HEK293T (cell line): ENCODE measurements around the gene APOA5.
"Not testable (repeated sequence)": the region's sequence is repeated elsewhere in the genome, so short reads cannot be mapped to it uniquely, and the experiment has no call there.

Source experiments
- CTCF ChIA-PET: fragments of 350-600 bp; formaldehyde crosslinking; extraction: SDS; loops from one replicate; lab custom pipeline; 2021; ENCODE audit warnings: antibody characterized with exemption, inconsistent platforms; lab: Yijun Ruan, JAX
- POLR2A ChIA-PET: fragments of 350-600 bp; formaldehyde crosslinking; extraction: SDS; loops from one replicate; lab custom pipeline; 2020; ENCODE audit warnings: antibody characterized with exemption, inconsistent platforms; lab: Yijun Ruan, JAX
- DNase-seq: peaks from one replicate; pipeline ENCODE4 v3.0.0; 2012; ENCODE audit warnings: mixed read lengths; ENCODE audit errors: extremely low spot score
- ARNT ChIP-seq: fragments of 450-650 bp; IDR thresholded peaks from 2 replicates; pipeline ENCODE4 v1.6.1; 2017; ENCODE audit warnings: mild to moderate bottlenecking
- BHLHE40 ChIP-seq: fragments of 450-650 bp; IDR thresholded peaks from 2 replicates; pipeline ENCODE4 v1.6.1; 2016; ENCODE audit warnings: mild to moderate bottlenecking, moderate library complexity, borderline replicate concordance
- CTBP1 ChIP-seq: fragments of 450-650 bp; IDR thresholded peaks from 2 replicates; pipeline ENCODE4 v1.6.1; 2016; ENCODE audit warnings: borderline replicate concordance
- ELF4 ChIP-seq: fragments of 450-650 bp; IDR thresholded peaks from 2 replicates; pipeline ENCODE4 v1.6.1; 2017; ENCODE audit warnings: antibody characterized with exemption
- FOXA1 ChIP-seq: fragments of 450-650 bp; IDR thresholded peaks from 2 replicates; pipeline ENCODE4 v1.6.1; 2016; ENCODE audit warnings: mild to moderate bottlenecking
- FOXK2 ChIP-seq: fragments of 450-650 bp; IDR thresholded peaks from 2 replicates; pipeline ENCODE4 v1.6.1; 2016; ENCODE audit warnings: mild to moderate bottlenecking
- FOXM1 ChIP-seq: fragments of 450-650 bp; IDR thresholded peaks from 2 replicates; pipeline ENCODE4 v1.6.1; 2017; ENCODE audit warnings: mild to moderate bottlenecking, borderline replicate concordance
- HDGF ChIP-seq: fragments of 450-650 bp; IDR thresholded peaks from 2 replicates; pipeline ENCODE4 v1.6.1; 2017; ENCODE audit warnings: antibody characterized with exemption, borderline replicate concordance
- L3MBTL2 ChIP-seq: fragments of 450-650 bp; conservative IDR thresholded peaks from 2 replicates; pipeline ENCODE4 v1.6.1; 2016; ENCODE audit warnings: mild to moderate bottlenecking
- LEF1 ChIP-seq: fragments of 450-650 bp; IDR thresholded peaks from 2 replicates; pipeline ENCODE4 v1.6.1; 2017; ENCODE audit warnings: mild to moderate bottlenecking, borderline replicate concordance
- NFRKB ChIP-seq: fragments of 450-650 bp; IDR thresholded peaks from 2 replicates; pipeline ENCODE4 v1.6.1; 2016; ENCODE audit warnings: mild to moderate bottlenecking, moderate library complexity
- PKNOX1 ChIP-seq: fragments of 450-650 bp; IDR thresholded peaks from 2 replicates; pipeline ENCODE4 v1.6.1; 2016
- SP1 ChIP-seq: fragments of 450-650 bp; IDR thresholded peaks from 2 replicates; pipeline ENCODE4 v1.6.1; 2017
- SUZ12 ChIP-seq: fragments of 450-650 bp; IDR thresholded peaks from 2 replicates; pipeline ENCODE4 v1.6.1; 2016; ENCODE audit warnings: mild to moderate bottlenecking
- TARDBP ChIP-seq: fragments of 450-650 bp; IDR thresholded peaks from 2 replicates; pipeline ENCODE4 v1.6.1; 2016
- ZNF384 ChIP-seq: fragments of 450-650 bp; IDR thresholded peaks from 2 replicates; pipeline ENCODE4 v1.6.1; 2016

APOA5 gene

DNA sequence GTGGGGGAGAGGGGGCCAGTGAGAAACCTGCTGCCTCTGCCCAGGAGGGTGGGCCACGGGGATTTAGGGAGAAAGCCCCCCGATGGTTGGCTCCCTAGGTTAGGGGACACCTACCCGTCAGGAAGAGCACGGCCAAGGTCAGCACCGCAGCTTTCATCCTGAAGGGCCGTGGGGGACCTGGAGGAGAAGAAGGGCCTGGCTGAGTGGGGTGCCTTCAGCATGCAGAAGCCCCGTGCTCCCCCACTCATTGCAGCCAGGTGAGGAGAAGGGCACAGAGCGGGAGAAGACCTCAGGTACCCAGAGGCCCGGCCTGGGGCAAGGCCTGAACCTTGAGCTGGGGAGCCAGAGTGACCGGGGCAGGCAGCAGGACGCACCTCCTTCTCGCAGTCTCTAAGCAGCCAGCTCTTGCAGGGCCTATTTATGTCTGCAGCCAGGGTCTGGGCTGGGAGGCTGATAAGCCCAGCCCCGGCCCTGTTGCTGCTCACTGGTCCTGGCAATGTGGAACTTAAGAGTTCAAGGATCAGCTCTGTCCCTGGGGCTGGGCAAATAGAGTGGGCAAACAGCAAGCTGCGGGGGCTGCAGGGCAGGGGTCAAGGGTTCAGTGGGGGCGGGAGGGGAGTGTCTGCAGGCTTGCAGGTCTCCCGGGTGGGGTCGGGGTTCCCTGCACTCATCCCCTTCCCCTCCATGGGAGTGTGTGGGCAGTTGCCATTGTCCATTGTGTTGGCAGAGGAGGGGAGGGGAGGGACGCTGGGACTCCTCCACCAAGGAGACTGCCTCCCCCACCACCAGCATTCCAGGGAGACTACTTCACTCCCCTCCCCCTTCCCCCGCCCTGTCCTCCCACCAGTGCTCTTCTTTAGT is 45.8 kb upstream of the APOA5 start, which contains the start of gene APOA1:
APOA1 (minus strand) TSS at position 392 of the 861 bp plus-strand sequence; CDS start at position 157, 235 bp downstream.
- no peak for DNase-seq
- TF ChIP-seq ARNT, result no peak
- no peak for TF ChIP-seq FOXA1
- TF ChIP-seq PKNOX1, result no peak
- no peak for TF ChIP-seq TARDBP
- no peak for TF ChIP-seq CTBP1
- no peak for TF ChIP-seq SUZ12
- TF ChIP-seq ELF4, result no peak
- TF ChIP-seq FOXM1, result no peak
- TF ChIP-seq SP1, result no peak
- no peak for TF ChIP-seq HDGF
- TF ChIP-seq L3MBTL2, result no peak
- TF ChIP-seq FOXK2, result no peak
- no peak for TF ChIP-seq NFRKB
- no peak for TF ChIP-seq BHLHE40
- no peak for TF ChIP-seq LEF1
- TF ChIP-seq ZNF384, result no peak
- ChIA-PET POLR2A (interaction anchor here (2.4 kb wide), 1 partner anchor 47 kb away, joined by 28 read pairs; the partner anchor contains the start of gene APOA5), CTCF (interaction anchor here (0.6 to 3.3 kb wide), 3 partner anchors 16 to 47 kb away, joined by 3 to 56 read pairs (median 11); partner anchors contain the start of gene APOA5)

- ChIA-PET POLR2A (interaction anchor here (0.6 to 3.0 kb wide), 6 partner anchors 9 to 63 kb away, joined by 3 to 28 read pairs (median 6); partner anchors contain the start of genes APOA5, BUD13 and ZPR1), CTCF (interaction anchor here (1.1 to 3.3 kb wide), 9 partner anchors 23 to 268 kb away, joined by 3 to 56 read pairs (median 6); partner anchors contain the start of gene APOA5)
- DNase-seq, result no peak
- TF ChIP-seq ELF4 (no peak), BHLHE40 (no peak), TARDBP (no peak), SUZ12 (no peak), NFRKB (no peak), ARNT (no peak), HDGF (no peak), SP1 (no peak), ZNF384 (no peak), FOXM1 (no peak), L3MBTL2 (no peak), FOXK2 (no peak), FOXA1 (no peak), PKNOX1 (no peak), CTBP1 (no peak), LEF1 (no peak)
These were observed 44.9 kb upstream of the APOA5 start for GRCh38 chr11:116836632-116836991.

GRCh38 chr11:116835791-116836631 is 44.3 kb upstream of the APOA5 start:
- TF ChIP-seq FOXK2, result no peak
- peak; percentile 90 for TF ChIP-seq L3MBTL2
- POLR2A ChIA-PET, result interaction anchor here (0.6 to 3.0 kb wide), 13 partner anchors 10 to 302 kb away, joined by 3 to 28 read pairs (median 5); partner anchors contain the start of genes APOA4, APOA5, BUD13 and ZPR1
- CTCF ChIA-PET, result interaction anchor here (0.6 to 3.3 kb wide), 24 partner anchors 11 to 358 kb away, joined by 3 to 56 read pairs (median 4); partner anchors contain the start of genes APOA4, APOA5 and SIDT2
- DNase-seq, result peak; percentile 93

GRCh38 chr11:116835042-116835772 is 43.5 kb upstream of the APOA5 start:
- CTCF ChIA-PET, result interaction anchor here (0.6 to 3.3 kb wide), 21 partner anchors 10 to 359 kb away, joined by 3 to 56 read pairs (median 4); partner anchors contain the start of genes APOA4, APOA5 and SIDT2
- DNase-seq, result peak; percentile 14
- POLR2A ChIA-PET, result interaction anchor here (0.6 to 3.0 kb wide), 11 partner anchors 12 to 303 kb away, joined by 3 to 28 read pairs (median 5); partner anchors contain the start of genes APOA4, APOA5, BUD13 and ZPR1
- TF ChIP-seq PKNOX1, result no peak
- no peak for TF ChIP-seq NFRKB
- TF ChIP-seq FOXK2, result no peak
- no peak for TF ChIP-seq FOXA1
- TF ChIP-seq HDGF, result no peak
- no peak for TF ChIP-seq BHLHE40
- TF ChIP-seq FOXM1, result no peak
- TF ChIP-seq SUZ12, result no peak
- TF ChIP-seq TARDBP, result no peak

DNA sequence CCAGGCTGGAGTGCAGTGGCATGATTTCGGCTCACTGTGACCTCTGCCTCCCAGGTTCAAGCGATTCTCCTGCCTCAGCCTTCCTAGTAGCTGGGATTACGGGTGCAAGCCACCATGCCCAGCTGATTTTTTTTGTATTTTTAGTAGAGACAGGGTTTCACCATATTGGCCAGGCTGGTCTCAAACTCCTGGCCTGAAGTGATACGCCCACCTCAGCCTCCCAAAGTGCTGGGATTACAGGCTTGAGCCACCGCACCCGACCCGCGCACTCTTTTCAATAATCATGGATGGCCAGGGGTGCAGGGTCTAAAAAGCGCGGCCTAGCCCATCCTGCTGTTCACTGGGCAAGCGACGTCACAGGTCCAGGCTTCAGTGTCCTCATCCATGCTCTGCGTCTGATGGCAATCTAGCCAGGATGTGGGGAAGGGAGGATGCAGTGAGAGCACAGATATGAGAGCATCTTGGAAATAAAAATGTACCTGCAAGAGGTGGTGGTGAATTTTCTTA is 42.9 kb upstream of the APOA5 start:
- ChIA-PET POLR2A (interaction anchor here (1.4 to 3.0 kb wide), 4 partner anchors 12 to 47 kb away, joined by 5 to 28 read pairs (median 16); partner anchors contain the start of genes APOA4, APOA5 and ZPR1), CTCF (interaction anchor here (3.3 kb wide), 1 partner anchor 44 kb away, joined by 56 read pairs; the partner anchor contains the start of gene APOA5)
- not testable (repeated sequence) for DNase-seq
